GM18909 (cell line): Measurements from ENCODE around the gene LCK.
"Not testable (repeated sequence)": the region's sequence is repeated elsewhere in the genome, so short reads cannot be mapped to it uniquely, and the experiment has no call there.

Experiments
- ATAC-seq: cut with Tn5 transposase; IDR thresholded peaks from one replicate; pipeline ENCODE4 v1.9.1; 2021; ENCODE audit warnings: mild to moderate bottlenecking; ENCODE audit not compliant: unreplicated experiment, poor library complexity

The LCK gene

GRCh38 chr1:32239337-32239736, 11.7 kb upstream of the LCK start:
- ATAC-seq, result no peak

- no peak for ATAC-seq
Measured at GRCh38 chr1:32239790-32240139, 11.3 kb upstream of the LCK start.

GRCh38 chr1:32240140-32240951, 10.7 kb upstream of the LCK start:
- ATAC-seq, result peak; percentile 56

- peak; percentile 40 for ATAC-seq
Measured at GRCh38 chr1:32241001-32241763, 9.9 kb upstream of the LCK start.

- no peak for ATAC-seq
Measured at GRCh38 chr1:32242341-32242851, 8.7 kb upstream of the LCK start.

- ATAC-seq, result no peak
Measured at GRCh38 chr1:32246888-32247273, 4.2 kb upstream of the LCK start, which contains the start of gene FAM167B. Gene FAM167B, plus strand, starts transcription at chr1:32247222. Its CDS starts 200 bp downstream, at chr1:32247422.

- ATAC-seq, result no peak
Measured at GRCh38 chr1:32247452-32247851, 3.6 kb upstream of the LCK start.

GRCh38 chr1:32247983-32248889, 2.8 kb upstream of the LCK start:
- ATAC-seq, result no peak

- ATAC-seq, result peak; percentile 60
Measured at GRCh38 chr1:32249831-32250525, 1.1 kb upstream of the LCK start.

GRCh38 chr1:32255072-32256071, 4.3 kb downstream of the LCK start:
- ATAC-seq, result no peak

- no peak for ATAC-seq
Measured at GRCh38 chr1:32256473-32257226, 5.6 kb downstream of the LCK start.

GRCh38 chr1:32257227-32257508, 6.1 kb downstream of the LCK start:
- ATAC-seq, result no peak

GRCh38 chr1:32263236-32263593, 12.2 kb downstream of the LCK start:
- ATAC-seq, result not testable (repeated sequence)

GRCh38 chr1:32263744-32264143, 12.7 kb downstream of the LCK start:
- ATAC-seq, result peak; percentile 46

- no peak for ATAC-seq
Measured at GRCh38 chr1:32265846-32266245, 14.8 kb downstream of the LCK start.

GRCh38 chr1:32266921-32267591, 16.0 kb downstream of the LCK start:
- no peak for ATAC-seq

GRCh38 chr1:32269744-32270143, 18.7 kb downstream of the LCK start:
- no peak for ATAC-seq
